Endothelial cell of umbilical vein (primary cell): ENCODE results near the gene SLC4A2.

ENCODE experiments used
- CTCF ChIP-seq, 2 donors: IDR thresholded peaks; 1 replicate in 1 of 2; 2 replicates in 1 of 2; pipeline ENCODE4 v1.5.1; 2011; ENCODE audit warnings: low read length in 2 of 2, mild to moderate bottlenecking in 2 of 2, moderate library complexity in 2 of 2, control low read depth in 1 of 2, inconsistent platforms in 1 of 2, low read depth in 1 of 2; ENCODE audit not compliant: insufficient read depth in 1 of 2; ENCODE audit errors: extremely low read depth in 1 of 2
- EZH2 ChIP-seq: IDR thresholded peaks from 2 replicates; pipeline ENCODE4 v1.6.1; 2012; ENCODE audit warnings: borderline replicate concordance, low read depth, mild to moderate bottlenecking, moderate library complexity, low read length, inconsistent platforms; ENCODE audit not compliant: severe bottlenecking
- JUN ChIP-seq: IDR thresholded peaks from 2 replicates; pipeline ENCODE4 v1.6.1; 2011; ENCODE audit warnings: borderline replicate concordance, low read depth; ENCODE audit not compliant: insufficient read length, insufficient read depth
- POLR2A ChIP-seq: IDR thresholded peaks from 2 replicates; pipeline ENCODE4 v1.6.1; 2012; ENCODE audit warnings: low read depth, mild to moderate bottlenecking, control low read depth, low read length
- POLR2AphosphoS5 ChIP-seq: IDR thresholded peaks from 2 replicates; pipeline ENCODE4 v1.6.1; 2012; ENCODE audit warnings: low read depth, mild to moderate bottlenecking, control low read depth, low read length, moderate library complexity; ENCODE audit not compliant: insufficient read depth

- no peak for TF ChIP-seq CTCF (IDR thresholded peaks at IDR 0.05; ENCODE audit: extremely low read depth in 1 of 2, insufficient read depth in 1 of 2, low read depth in 1 of 2, low read length in 2 of 2)
- no peak for TF ChIP-seq JUN
- TF ChIP-seq POLR2AphosphoS5, result peak; percentile 91
- TF ChIP-seq POLR2A, result peak; percentile 84
- TF ChIP-seq EZH2, result no peak
These were observed 21.3 kb downstream of the SLC4A2 start, which contains the start of gene FASTK for GRCh38 chr7:151080522-151081169.
